Upper lobe of left lung (tissue), 6 donors: ENCODE data around the gene TEKT4. TPM values are rescaled to one million over a fixed set of nuclear protein-coding genes. Genes with fewer than 3 reads are reported as not detected.
"Not testable (repeated sequence)": the region's sequence is repeated elsewhere in the genome, so short reads cannot be mapped to it uniquely, and the experiment has no call there.

ENCODE experiments used
- ATAC-seq, 2 donors: fragments of 200-7000 bp; cut with Tn5 transposase; one replicate each; pipeline ENCODE4 v1.9.1; 2022; ENCODE audit warnings: mild to moderate bottlenecking in 2 of 2, moderate library complexity in 2 of 2; ENCODE audit not compliant: low FRiP score in 2 of 2
- DNase-seq, 2 donors: peaks; one replicate each; pipeline ENCODE4 v3.0.0-alpha.2; 2019 to 2020
- H3K27ac ChIP-seq, 4 donors: fragments of 200-600 bp; sonication (generic); one replicate each; pipeline ENCODE4 v1.5.1; 2016 to 2019
- H3K27me3 ChIP-seq, 4 donors: fragments of 200-600 bp; sonication (generic); one replicate each; pipeline ENCODE4 v1.5.1; 2017 to 2019
- H3K36me3 ChIP-seq, 4 donors: fragments of 200-600 bp; sonication (generic); one replicate each; pipeline ENCODE4 v1.5.1; 2016 to 2019
- H3K4me1 ChIP-seq, 4 donors: fragments of 200-600 bp; sonication (generic); one replicate each; pipeline ENCODE4 v1.5.1; 2018 to 2019
- H3K4me3 ChIP-seq, 4 donors: fragments of 200-600 bp; sonication (generic); one replicate each; pipeline ENCODE4 v1.5.1; 2017 to 2019; ENCODE audit warnings: mild to moderate bottlenecking in 2 of 4, moderate library complexity in 1 of 4
- H3K9me3 ChIP-seq, 4 donors: fragments of 200-600 bp; sonication (generic); one replicate each; pipeline ENCODE4 v1.5.1; 2018 to 2019
- CTCF ChIP-seq, 6 experiments: fragments of 450-650 bp in 4 of 6; fragments of 200-600 bp in 2 of 6; sonication (generic) in 2 of 6; IDR thresholded peaks; one replicate each; pipeline ENCODE4 v1.5.1; 2016 to 2019; ENCODE audit warnings: antibody characterized with exemption in 6 of 6
- EP300 ChIP-seq, 4 donors: sonication (generic); formaldehyde crosslinking; IDR thresholded peaks; one replicate each; pipeline ENCODE4 v1.5.1; 2017; ENCODE audit warnings: antibody characterized with exemption in 4 of 4, control low read depth in 2 of 4
- POLR2A ChIP-seq, 4 donors: fragments of 450-650 bp; IDR thresholded peaks; one replicate each; pipeline ENCODE4 v1.5.1; 2016 to 2017; ENCODE audit warnings: antibody characterized with exemption in 4 of 4, mild to moderate bottlenecking in 2 of 4
- POLR2AphosphoS5 ChIP-seq, 2 donors: sonication (generic); formaldehyde crosslinking; IDR thresholded peaks; one replicate each; pipeline ENCODE4 v1.5.1; 2017; ENCODE audit warnings: antibody characterized with exemption in 2 of 2
- WGBS, 2 donors: methylation state at CpG; one replicate each; pipeline ENCODE4 v1.1.5; 2017 to 2018; 5-methylcytosine and 5-hydroxymethylcytosine counted together
- small RNA-seq, 4 donors: library from RNA; depleted of rRNA; stranded (forward); fragments of <200 nt; gene quantifications; one replicate each; pipeline ENCODE3, GENCODE V24; 2016
- total RNA-seq, 6 donors: library from RNA; depleted of rRNA in 4 of 6; stranded (reverse); fragments of >200 nt in 4 of 6; gene quantifications; one replicate each; pipeline versions ENCODE4 v1.1.0 to v1.2.1, GENCODE V29; 2016 to 2021
- donor health status: DM: no; HTN: no; CAD: no; lungs with moderate emphysema.
- donor health status: DM: no; HTN: yes; CAD: no; lungs with severe emphysema.

Gene TEKT4
- total RNA-seq, 6 donors from 2014 or later = 0.23 to 6.0 (median 2.4) TPM

- H3K4me1 ChIP-seq = no peaks in the 10 kb centered on the region
- no peak overlapping the region for H3K4me3 ChIP-seq
- TF ChIP-seq POLR2AphosphoS5 (IDR thresholded peaks at IDR 0.05) = no peak
- no peak for TF ChIP-seq EP300 (IDR thresholded peaks at IDR 0.05)
- TF ChIP-seq POLR2A (IDR thresholded peaks at IDR 0.05) = no peak
- no peak for TF ChIP-seq CTCF (IDR thresholded peaks at IDR 0.05)
- ATAC-seq (no peak), DNase-seq (no peak)
- H3K36me3 ChIP-seq = no peaks in the 10 kb centered on the region
- no peaks in the 10 kb centered on the region for H3K27me3 ChIP-seq
- 71 to 82% methylated on average over 11 of the region's 11 CpGs for WGBS, 2 donors
- no peaks in the 10 kb centered on the region for H3K9me3 ChIP-seq
- no peak overlapping the region for H3K27ac ChIP-seq
Observed at GRCh38 chr2:94923196-94923595, 52.0 kb downstream of the TEKT4 start.

- H3K36me3 ChIP-seq, H3K4me1 ChIP-seq, DNase-seq, ATAC-seq, H3K27ac ChIP-seq, H3K4me3 ChIP-seq, H3K27me3 ChIP-seq, H3K9me3 ChIP-seq: not testable (repeated sequence)
- WGBS, 2 donors = 23 to 42% methylated on average over 2 of the region's 2 CpGs
Observed at GRCh38 chr2:94924999-94925398, 53.8 kb downstream of the TEKT4 start.

Small RNAs within 50 kb of the gene (small RNA-seq; reads per million reads assigned to genes)
- gene RNU6-1320P = 0 reads per million in 4 donors

Other genes starting within 250 kb of the TEKT4 start
- 10 to 100 TPM in 1 of 6 donors, 1 to 10 TPM in 4, not detected in 1; 3.7 to 13.0 (median 5.0) TPM for gene MAL, start 154.3 kb downstream of the TEKT4 start, total RNA-seq